Measurements from ENCODE around the gene SETBP1.

SETBP1 gene

GRCh38 chr18:44968336-44968735 lies 287.6 kb downstream of the SETBP1 start:
- DNase-seq (ENCODE audit: low read depth in 2 of 2): no peak

GRCh38 chr18:44969214-44969795 lies 288.6 kb downstream of the SETBP1 start:
- DNase-seq (ENCODE audit: low read depth in 2 of 2): no peak

- no peak for DNase-seq (ENCODE audit: low read depth in 2 of 2)
These were observed 292.6 kb downstream of the SETBP1 start for GRCh38 chr18:44973282-44973681.

- DNase-seq (ENCODE audit: low read depth in 2 of 2): no peak
These were observed 293.5 kb downstream of the SETBP1 start for GRCh38 chr18:44974174-44974573.

- DNase-seq (ENCODE audit: low read depth in 2 of 2): no peak
These were observed 297.2 kb downstream of the SETBP1 start for GRCh38 chr18:44977856-44978255.

GRCh38 chr18:44979748-44980147 lies 299.1 kb downstream of the SETBP1 start:
- no peak for DNase-seq (ENCODE audit: low read depth in 2 of 2)

- no peak for DNase-seq (ENCODE audit: low read depth in 2 of 2)
These were observed 300.4 kb downstream of the SETBP1 start for GRCh38 chr18:44981121-44981520.

- DNase-seq (ENCODE audit: low read depth in 2 of 2): no peak
These were observed 306.2 kb downstream of the SETBP1 start for GRCh38 chr18:44986933-44987332.

GRCh38 chr18:44987371-44987770 lies 306.7 kb downstream of the SETBP1 start:
- no peak for DNase-seq (ENCODE audit: low read depth in 2 of 2)

GRCh38 chr18:44988821-44989587 lies 308.3 kb downstream of the SETBP1 start:
- no peak for DNase-seq (ENCODE audit: low read depth in 2 of 2)

GRCh38 chr18:44996261-44996660 lies 315.6 kb downstream of the SETBP1 start:
- no peak for DNase-seq (ENCODE audit: low read depth in 2 of 2)

GRCh38 chr18:44997174-44997573 lies 316.5 kb downstream of the SETBP1 start:
- DNase-seq (ENCODE audit: low read depth in 2 of 2): no peak

GRCh38 chr18:44998360-44998759 lies 317.7 kb downstream of the SETBP1 start:
- DNase-seq (ENCODE audit: low read depth in 2 of 2): no peak

- DNase-seq (ENCODE audit: low read depth in 2 of 2): no peak
These were observed 323.9 kb downstream of the SETBP1 start for GRCh38 chr18:45004546-45005080.

GRCh38 chr18:45006934-45007333 lies 326.2 kb downstream of the SETBP1 start:
- no peak for DNase-seq (ENCODE audit: low read depth in 2 of 2)

GRCh38 chr18:45007531-45007930 lies 326.8 kb downstream of the SETBP1 start:
- DNase-seq (ENCODE audit: low read depth in 2 of 2): no peak

- no peak for DNase-seq (ENCODE audit: low read depth in 2 of 2)
These were observed 328.2 kb downstream of the SETBP1 start for GRCh38 chr18:45008694-45009413.

GRCh38 chr18:45009756-45010155 lies 329.1 kb downstream of the SETBP1 start:
- no peak for DNase-seq (ENCODE audit: low read depth in 2 of 2)

GRCh38 chr18:45012286-45012685 lies 331.6 kb downstream of the SETBP1 start:
- no peak for DNase-seq (ENCODE audit: low read depth in 2 of 2)

GRCh38 chr18:45014047-45014501 lies 333.4 kb downstream of the SETBP1 start:
- DNase-seq (ENCODE audit: low read depth in 2 of 2): no peak

- no peak for DNase-seq (ENCODE audit: low read depth in 2 of 2)
These were observed 335.1 kb downstream of the SETBP1 start for GRCh38 chr18:45015788-45016128.

GRCh38 chr18:45019469-45019868 lies 338.8 kb downstream of the SETBP1 start:
- DNase-seq (ENCODE audit: low read depth in 2 of 2): no peak

GRCh38 chr18:45023519-45023918 lies 342.8 kb downstream of the SETBP1 start:
- DNase-seq (ENCODE audit: low read depth in 2 of 2): no peak

Measured in stimulated activated CD4-positive, alpha-beta T cell treated with anti-CD3 and anti-CD28 coated beads, Interleukin-1b, Interleukin-23, amount 100 ng/mL, for 1 hour (primary cell).